A673 (cell line): ENCODE results near the gene TC2N.

Experiments used
- EZH2 ChIP-seq: fragments of 200-600 bp; sonication (generic); IDR thresholded peaks from 2 replicates; pipeline ENCODE4 v1.6.1; 2017; ENCODE audit warnings: borderline replicate concordance, low read depth, mild to moderate bottlenecking, mixed read lengths, antibody characterized with exemption, low read length; ENCODE audit not compliant: poor library complexity, severe bottlenecking
- TF ChIP-seq, protein P1 (sequence below): fragments of 300-800, 200-600 bp; sonication (generic); conservative IDR thresholded peaks from 2 replicates; pipeline ENCODE4 v1.5.1; 2017; ENCODE audit warnings: low read depth, mild to moderate bottlenecking, antibody characterized with exemption, low read length, moderate library complexity, mixed read lengths

DNA sequence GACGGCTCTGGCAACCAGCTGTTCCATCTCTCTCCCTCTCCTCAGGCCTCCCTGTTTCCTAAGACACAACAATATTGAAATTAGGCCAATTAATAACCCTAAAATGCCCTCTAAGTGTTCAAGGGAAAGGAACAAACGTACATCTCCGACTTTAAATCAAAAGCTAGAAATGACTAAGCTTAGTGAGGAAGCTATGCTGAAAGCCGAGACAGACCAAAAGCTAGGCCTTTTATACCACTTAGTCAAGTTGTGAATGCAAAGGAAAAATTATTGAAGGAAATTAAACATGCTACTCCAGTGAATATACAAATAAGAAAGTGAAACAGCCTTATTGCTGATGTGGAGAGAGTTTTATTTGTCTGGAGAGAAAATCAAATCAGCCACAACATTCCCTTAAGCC, 73.6 kb downstream of the TC2N start:
- TF ChIP-seq, protein P1, sequence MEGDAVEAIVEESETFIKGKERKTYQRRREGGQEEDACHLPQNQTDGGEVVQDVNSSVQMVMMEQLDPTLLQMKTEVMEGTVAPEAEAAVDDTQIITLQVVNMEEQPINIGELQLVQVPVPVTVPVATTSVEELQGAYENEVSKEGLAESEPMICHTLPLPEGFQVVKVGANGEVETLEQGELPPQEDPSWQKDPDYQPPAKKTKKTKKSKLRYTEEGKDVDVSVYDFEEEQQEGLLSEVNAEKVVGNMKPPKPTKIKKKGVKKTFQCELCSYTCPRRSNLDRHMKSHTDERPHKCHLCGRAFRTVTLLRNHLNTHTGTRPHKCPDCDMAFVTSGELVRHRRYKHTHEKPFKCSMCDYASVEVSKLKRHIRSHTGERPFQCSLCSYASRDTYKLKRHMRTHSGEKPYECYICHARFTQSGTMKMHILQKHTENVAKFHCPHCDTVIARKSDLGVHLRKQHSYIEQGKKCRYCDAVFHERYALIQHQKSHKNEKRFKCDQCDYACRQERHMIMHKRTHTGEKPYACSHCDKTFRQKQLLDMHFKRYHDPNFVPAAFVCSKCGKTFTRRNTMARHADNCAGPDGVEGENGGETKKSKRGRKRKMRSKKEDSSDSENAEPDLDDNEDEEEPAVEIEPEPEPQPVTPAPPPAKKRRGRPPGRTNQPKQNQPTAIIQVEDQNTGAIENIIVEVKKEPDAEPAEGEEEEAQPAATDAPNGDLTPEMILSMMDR = no peak
- no peak for TF ChIP-seq EZH2
